Ramos (cell line): Measurements from ENCODE around the gene TTN.

Source experiments
- in situ Hi-C: fragments of 300-500 bp; cut with MboI; formaldehyde crosslinking; loops from one replicate; pipeline ENCODE4 v1.14.3; 2022; ENCODE audit warnings: low sequenced_read_pairs; ENCODE audit not compliant: unreplicated experiment

The TTN gene

DNA sequence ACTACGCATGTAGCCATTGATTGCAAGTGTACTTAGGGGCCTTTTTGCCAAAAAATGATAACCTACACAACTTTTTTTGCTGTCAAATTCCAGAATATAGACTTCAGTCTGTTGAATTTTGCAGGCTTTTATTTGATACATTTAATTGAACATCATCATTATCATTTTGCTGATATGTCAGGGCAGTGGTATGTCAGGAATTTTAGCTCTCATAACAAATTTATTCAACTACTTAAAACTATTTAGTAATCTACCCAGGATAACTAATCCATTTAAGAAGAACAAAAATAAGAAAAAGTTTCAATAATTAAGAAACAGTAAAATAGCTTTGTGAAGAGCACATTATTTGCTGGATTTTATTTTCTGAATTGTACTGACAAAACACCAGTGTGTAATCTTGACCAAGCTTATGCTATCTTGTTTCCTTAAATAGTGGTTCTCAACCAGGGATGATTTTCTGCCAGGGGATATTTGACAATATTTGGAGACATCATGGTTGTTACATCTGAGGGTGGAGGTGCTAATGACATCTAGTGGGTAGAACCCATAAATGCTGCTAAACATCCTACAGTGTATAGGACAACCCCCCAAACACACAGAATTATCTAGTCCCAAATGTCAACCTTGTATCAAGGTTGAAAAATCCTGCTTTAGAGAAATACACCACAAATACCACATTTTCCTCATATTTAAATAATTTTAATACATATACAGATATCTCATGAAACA lies 12.1 kb upstream of the TTN start:
- in situ Hi-C loops: no loop called here

DNA sequence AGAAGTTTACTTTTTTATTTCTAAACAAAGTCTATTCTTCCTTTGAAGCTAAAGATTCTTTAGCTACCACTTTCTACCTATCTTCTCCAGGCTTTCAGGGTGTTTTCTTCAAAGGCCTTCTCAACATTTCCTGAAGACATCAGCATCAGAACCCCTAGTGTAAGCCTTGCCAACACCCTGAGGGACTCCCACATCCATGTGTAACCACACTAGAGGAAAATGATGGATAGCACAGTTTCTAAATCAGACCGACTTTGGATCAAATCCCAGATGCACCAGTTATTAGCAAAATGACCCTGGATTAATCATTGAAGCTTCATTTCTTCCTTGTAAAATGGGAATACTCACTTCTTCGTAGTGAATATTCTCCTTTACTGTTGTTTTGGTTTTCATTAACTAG lies 4.7 kb upstream of the TTN start:
- in situ Hi-C loops: no loop called here

DNA sequence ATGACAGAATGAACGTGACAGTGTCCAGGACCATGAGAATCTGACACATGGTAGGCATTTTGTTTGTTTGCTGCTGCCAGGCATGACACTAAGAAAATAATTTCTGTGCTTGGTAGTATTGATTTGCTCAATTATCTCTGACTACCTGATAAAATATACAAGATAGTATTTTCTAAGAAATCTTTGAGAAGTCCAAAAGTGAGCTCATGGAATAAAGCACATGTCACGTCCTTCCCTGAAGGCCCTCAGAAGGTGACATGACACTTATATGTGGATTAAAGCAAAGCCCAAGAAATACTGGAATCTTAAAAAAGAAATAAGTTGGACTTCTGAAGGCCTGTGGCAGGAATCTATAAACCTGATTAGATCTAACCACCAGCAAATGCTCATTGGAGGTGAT lies 3.8 kb upstream of the TTN start:
- in situ Hi-C loops: no loop called here

DNA sequence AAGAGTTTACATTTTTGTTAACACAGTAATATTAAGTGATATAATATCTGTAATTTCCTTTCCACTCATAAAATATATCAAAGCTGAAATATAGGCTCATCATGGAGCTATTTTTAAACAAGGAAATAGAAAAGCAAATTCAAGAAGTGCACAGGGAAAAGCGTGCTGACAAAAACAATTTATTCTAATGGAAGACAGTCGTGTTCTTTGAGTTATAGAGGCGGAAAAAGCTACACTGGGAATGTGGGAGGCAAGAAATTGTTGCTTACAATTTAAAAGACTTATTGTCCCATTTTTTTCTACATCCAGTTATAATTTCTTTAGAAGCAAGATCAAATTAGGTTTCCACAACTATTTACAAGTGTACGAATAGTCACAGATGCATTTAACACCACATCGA lies 3.2 kb upstream of the TTN start:
- in situ Hi-C loops: no loop called here

DNA sequence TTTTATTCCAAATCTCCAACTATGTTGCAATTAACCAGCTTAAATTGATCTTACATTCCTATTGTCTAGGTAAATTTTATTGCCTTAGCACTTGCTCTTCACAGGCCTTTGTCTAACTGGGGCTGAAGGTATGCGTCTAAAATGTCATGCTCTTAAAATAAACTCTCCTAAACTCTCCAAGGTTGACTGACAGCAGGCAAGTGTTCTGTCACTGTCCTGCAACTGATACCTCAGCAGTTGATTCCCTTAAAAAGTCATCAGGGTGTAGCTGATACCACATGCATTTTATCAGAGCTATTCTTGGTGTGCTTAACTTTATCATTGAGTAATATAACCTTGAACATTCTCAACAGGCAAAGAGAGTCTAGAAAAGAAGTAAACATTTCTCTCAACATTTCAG lies 680 bp downstream of the TTN start:
- in situ Hi-C loops: no loop called here

DNA sequence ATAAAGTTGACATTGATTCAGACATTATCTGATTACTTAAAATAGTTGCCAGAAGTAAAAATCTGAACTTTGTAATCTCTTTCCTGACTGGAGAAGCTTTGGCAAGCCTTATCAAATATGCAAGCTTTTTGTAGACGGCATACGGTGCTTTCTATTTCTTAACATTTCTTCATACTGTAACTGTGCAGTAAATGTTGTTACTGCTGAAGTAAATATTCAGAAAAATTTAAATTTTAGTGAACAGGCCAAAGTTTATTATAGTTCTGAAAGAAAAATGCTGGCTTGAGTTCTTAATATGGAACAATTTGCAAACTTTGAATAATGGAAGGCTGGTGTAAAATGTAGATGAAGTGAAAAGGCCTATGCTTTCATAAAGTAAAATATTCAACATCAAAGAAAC lies 1.8 kb downstream of the TTN start:
- in situ Hi-C loops: no loop called here

DNA sequence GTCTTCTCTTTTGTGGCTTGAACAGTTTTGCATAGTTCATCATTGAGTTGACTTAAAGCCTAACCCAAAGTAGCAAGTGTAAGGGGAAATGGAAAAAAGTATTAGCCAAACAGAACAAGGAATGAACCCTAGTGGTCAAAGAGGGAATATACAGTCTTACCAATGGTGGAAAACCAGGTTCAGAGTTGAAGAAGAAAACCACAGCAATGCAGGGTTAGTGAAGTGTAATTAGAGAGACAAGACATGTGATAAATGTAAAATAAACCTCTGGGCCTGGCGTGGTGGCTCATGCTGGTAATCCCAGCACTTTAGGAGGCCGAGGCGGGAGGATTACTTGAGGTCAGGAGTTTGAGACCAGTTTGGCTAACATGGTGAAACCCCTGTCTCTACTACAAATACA lies 2.4 kb downstream of the TTN start:
- in situ Hi-C loops: no loop called here

DNA sequence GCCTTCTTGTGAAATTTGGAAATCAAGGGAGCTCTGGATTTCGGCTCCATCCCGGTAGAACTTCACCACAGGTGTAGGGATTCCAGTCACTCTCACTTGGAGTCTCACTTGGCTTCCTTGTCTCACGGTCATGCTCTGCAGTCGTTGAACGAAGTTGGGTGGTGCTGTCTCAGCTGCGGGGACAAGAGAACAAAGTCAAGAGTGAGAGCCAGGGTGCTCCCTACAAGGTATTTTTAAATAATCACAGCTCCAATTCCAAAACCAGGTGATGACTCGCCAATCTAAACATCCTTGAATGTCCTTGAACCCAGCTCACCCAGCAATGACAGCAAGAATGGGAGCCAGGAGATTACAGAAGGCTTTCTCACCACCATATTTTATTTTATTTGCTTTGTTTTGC lies 6.7 kb downstream of the TTN start:
- in situ Hi-C loops: no loop called here

DNA sequence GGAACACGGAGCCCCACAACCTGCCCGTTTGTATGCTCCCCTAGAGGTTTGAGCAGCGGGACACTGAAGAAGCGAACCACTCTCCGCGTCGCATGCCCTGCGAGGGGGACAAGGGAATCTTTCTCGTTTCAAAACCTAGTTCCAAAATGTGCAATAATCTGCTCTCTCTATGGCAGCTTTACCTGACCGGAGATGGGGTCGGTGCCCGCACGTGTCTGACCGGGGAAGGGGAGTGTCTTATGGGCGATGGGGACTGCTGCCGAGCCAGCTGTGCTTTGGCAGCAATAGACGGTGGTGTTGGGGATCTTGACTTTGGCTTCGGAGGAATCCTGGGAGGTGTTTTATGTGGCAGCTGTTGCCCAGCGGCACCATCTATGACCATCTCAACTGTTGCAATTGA lies 7.9 kb downstream of the TTN start:
- in situ Hi-C loops: no loop called here

DNA sequence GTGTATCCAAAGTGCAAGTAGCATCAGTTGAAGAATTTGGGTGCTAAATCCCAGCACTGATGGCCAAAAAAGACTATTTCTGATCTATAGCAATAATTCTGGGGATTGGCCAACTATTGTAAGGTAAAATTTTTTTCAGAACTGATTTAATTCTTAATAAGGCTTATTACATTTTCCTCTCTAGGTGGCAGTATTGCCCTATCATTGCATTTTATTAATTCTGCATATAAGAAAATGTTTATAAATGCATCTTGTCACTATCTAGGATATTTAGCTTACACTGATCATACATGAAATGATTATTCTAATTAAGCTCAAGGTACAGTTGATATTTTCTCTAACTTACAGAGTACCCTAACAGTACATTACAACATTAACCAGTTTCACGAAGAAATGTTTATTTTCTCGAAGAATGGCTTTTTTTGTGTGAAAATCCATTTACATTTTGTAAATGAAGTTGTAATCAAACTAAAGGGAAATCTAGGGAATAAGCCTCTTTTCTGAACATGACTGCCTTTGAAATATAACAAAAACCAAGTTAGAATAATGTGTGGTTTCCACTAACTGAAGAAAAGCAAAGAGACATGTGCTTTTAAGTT lies 11.0 kb downstream of the TTN start:
- in situ Hi-C loops: no loop called here

DNA sequence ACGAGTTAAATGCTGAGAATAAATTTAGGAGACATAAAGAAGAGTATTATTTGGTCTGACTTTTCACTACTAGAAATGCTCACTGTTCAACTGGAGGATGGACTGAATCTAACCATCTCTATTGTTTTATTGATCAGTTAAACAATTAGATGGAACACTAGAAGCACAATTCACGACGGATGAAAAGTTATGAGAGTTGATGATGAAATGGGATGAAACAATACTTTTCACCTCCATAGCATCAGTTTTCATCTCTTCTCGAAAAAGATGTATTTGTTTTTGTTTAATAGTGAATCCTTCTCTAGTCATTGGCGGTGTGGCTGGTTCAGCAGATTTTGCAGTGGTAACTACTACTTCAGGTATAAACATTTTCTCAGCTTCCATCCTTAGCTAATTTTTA lies 19.3 kb downstream of the TTN start:
- in situ Hi-C loops: no loop called here

DNA sequence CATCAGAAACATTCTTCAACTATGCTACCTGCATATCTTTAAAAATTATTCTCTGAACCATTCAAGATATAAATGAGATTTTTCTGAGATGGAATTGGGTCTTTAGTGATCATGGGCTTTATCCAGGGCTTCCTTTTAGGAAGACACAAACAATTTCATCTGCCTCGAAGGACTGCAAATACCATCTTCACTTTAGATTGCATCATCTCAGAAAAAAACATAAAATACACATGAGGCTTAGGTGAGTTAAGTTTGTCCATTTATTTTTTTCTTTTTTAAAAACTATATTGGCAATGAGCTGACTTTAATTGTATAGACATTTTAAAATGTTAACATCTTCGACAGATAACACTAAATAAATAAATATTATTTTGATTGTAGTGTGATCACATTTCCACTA lies 20.1 kb downstream of the TTN start:
- in situ Hi-C loops: no loop called here

DNA sequence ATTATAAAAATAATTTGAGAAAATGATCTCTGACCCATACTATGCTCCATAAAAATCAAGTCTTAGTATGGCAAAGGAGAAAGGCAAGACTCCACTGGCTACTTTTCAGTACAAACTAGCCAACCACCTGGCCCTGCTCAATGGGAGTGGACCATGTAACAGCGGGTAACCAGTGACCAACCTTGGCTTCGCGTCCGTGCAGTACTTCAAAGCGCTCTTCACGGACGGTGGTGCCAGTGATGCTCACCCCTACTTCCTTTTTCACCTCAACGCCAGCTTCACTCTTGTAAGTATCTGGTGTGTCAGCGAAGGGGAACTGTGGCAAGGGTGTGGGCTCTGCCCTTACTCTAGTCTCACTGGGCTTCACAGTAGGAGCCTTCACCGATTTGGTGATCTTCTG lies 23.3 kb downstream of the TTN start:
- in situ Hi-C loops: no loop called here

DNA sequence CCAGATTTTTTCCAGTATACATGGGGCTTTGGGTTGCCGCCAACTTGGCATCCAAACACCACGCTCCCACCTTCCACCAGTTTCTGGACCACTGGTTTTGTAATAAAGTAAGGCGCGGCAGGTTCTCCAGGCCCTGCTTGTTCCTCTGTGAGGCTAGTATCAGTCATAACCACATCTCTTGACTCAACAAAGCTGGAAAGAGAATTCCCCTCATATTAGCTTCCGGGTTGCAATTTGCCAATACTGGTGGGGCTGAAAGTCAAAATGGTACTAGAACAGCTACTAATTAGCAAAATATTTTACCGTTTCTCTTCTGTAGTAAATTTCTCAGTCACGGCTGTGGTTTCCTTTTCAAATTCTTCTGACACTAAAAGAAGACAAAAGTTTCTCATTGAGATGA lies 25.0 kb downstream of the TTN start:
- in situ Hi-C loops: no loop called here

DNA sequence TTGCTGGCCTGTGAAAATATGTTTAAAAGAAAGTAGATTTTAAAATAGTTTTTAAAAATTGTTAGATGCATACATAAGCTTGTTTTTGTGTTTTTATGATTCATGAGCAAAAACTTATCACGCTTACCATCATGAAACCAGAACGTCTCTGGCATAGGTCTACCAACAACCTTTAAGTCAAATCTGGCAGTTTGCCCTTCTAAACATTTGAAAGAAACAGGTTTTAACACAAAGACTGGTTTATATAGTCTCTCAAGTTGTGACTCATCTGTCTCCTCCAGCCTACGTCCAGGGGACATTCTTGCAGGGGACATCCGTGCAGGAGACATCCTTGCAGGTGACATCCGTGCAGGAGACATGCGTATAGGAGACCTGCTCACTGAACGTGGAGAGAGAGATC lies 29.6 kb downstream of the TTN start:
- in situ Hi-C loops: no loop called here

DNA sequence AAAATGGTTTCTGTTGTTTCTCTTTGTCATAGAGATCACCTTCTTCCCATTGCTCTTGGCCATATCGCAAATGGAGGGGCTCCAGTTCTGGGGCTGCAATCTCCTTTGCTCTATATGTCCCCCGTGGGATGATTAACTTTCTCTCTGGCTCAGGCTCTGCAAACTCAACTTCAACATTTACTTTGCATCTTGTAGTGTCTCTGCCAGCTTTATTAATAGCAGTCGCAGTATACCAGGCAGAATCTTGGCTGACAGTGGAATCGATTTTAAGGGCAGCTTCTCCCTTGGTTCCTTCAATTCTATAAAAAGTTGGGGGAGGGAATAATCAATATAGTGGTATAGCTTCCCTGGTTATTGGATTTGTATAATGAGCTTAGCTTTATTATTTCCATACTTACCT lies 30.5 kb downstream of the TTN start:
- in situ Hi-C loops: no loop called here

DNA sequence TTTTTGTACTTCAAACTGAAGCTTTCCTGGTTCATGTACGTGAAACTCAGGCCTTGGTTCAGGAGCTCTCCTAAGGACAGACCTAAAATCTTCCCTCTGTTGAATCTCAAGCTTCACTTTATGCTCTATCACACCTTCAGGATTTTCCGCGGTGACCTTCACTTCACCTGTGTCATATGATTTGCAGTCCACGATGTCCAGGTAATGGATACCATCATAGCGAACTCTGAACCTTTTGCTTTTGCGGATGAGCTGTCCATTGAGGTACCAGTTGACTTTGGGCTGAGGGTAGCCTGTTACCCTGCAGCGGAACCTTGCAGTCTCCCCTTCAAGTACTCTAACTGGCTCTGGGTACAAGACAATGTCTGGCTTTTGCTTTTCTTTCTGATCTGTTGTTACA lies 31.2 kb downstream of the TTN start:
- in situ Hi-C loops: no loop called here

DNA sequence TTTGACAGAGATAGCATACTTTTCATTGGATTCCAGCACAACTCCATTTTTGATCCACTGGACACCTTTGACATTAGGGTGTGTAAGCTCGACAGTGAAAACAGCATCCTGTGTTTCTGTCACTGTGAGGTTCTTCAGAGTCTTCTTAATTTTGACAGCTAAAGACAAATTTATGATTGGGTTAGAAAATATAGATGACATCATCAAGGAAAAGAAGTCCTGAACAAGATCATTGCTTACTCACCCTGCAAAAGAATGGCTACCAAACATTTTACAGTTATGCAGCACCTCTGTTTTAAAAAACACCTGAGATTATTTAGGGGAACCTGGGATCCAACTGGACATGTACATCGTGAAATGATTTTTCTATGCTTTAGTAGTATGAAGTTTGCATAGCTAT lies 36.7 kb downstream of the TTN start:
- in situ Hi-C loops: no loop called here

DNA sequence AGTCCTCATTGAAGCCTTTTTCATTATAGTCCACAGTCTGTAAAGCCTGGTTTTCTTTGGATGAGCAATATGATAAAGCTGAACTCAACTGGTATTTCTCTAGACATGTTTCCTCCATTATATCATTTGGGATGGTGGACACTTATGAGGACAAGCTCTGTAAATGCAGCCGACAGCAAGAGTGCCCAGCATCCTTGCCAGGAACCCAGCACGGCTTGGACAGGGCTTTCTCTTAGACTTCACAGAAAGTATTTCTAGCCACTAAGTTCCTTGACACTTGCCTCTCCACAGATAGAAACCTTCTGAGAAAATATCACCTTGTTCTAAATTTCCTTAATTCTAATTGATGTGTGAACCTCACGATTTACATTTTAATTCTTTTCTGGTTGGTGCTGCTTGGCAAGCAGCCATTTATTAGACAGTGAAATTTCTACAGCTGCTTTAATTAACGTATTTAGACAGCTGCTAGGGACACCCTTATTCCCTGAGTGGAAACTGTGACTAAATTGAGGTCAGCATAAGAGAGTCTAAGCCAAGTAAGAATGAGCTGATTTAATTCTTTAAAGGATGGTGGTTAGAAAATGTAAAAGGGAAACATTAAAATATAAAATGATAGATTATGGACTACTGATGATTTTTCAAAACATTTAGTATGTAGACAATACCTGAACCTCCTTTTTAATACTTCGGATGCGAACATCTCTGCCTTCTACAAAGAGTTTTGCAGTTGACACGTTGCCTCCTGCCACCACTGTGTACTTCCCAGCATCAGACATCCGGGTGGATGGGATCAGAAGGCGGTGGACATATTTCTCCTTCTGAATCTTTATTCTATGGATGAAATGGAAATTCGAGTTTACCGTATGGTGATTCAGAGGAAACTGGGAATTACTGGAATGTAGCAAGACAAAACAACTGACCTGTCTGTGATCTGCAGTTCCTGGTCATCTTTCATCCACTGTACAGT lies 39.8 kb downstream of the TTN start:
- in situ Hi-C loops: no loop called here

DNA sequence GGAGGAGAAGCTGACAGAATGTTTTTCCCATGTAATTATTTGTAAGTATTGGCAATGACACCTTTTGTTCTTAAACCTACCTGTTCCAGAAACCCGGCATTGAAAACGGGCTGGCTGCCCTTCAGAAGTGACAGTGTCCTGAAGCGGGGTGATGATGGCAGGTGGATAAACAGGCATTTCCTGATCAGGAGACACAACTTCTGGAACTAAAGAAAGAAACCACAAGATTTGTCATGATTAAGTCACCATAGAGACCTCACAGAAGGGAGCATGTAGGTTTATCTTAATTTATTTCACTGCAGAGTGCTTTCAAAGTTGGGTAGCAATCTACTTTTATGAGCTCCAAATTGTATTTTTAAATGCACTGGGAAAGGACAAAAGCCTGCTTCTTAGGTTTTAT lies 43.1 kb downstream of the TTN start:
- in situ Hi-C loops: no loop called here

DNA sequence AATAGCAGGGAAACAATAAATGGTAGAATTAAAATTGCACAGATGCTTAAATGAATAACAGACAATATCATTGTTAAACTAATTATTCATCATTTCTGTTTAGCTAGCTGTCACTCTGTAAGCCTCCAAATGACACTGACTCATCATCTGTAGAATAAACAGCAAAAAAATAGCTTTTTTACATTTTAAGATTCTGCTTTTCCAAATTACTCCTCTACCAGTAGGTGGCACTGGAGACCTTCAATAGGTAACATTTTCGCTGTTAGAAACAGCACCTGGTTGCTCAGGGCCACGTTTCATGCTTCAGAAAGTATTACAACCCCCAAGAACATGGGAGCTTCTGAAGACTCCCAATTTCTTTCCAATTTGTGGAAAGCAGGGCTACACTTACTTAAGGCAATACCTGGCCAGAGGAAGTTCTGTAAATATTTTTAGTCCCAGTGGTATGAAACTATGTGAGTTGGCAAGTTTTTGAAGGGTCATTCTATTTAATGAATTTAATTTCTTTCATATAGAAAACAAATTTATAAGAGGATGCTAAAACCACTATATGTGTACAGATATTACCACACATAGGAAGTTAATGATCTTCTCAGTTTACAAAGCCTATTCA lies 45.4 kb downstream of the TTN start:
- in situ Hi-C loops: no loop called here
